IPS DF 4.7 (cell line): ENCODE data around the gene CRB2.

Experiments
- DNase-seq: peaks from one replicate; pipeline ENCODE4 v3.0.0-alpha.2; 2013; ENCODE audit warnings: low spot score; ENCODE audit errors: extremely low read depth

Gene CRB2

GRCh38 chr9:123355761-123356431 is at the start of gene CRB2:
TSS of gene CRB2 (plus strand) at chr9:123356197. CDS start at chr9:123356261, 64 bp downstream.
- DNase-seq: no peak

GRCh38 chr9:123309611-123310010 is 46.4 kb upstream of the CRB2 start:
- no peak for DNase-seq

- DNase-seq: no peak
Measured at GRCh38 chr9:123310551-123311249, 45.3 kb upstream of the CRB2 start.

GRCh38 chr9:123311250-123311752 is 44.7 kb upstream of the CRB2 start:
- no peak for DNase-seq

GRCh38 chr9:123312306-123312877 is 43.6 kb upstream of the CRB2 start:
- no peak for DNase-seq

GRCh38 chr9:123314617-123315016 is 41.4 kb upstream of the CRB2 start:
- no peak for DNase-seq

GRCh38 chr9:123315635-123316034 is 40.4 kb upstream of the CRB2 start:
- DNase-seq: no peak

- no peak for DNase-seq
Measured at GRCh38 chr9:123316053-123316718, 39.8 kb upstream of the CRB2 start.

GRCh38 chr9:123318202-123318601 is 37.8 kb upstream of the CRB2 start:
- no peak for DNase-seq

- DNase-seq: no peak
Measured at GRCh38 chr9:123318961-123319421, 37.0 kb upstream of the CRB2 start.

- no peak for DNase-seq
Measured at GRCh38 chr9:123319541-123320339, 36.3 kb upstream of the CRB2 start.

GRCh38 chr9:123320814-123321213 is 35.2 kb upstream of the CRB2 start:
- no peak for DNase-seq

- DNase-seq: no peak
Measured at GRCh38 chr9:123321616-123322272, 34.3 kb upstream of the CRB2 start.

GRCh38 chr9:123322273-123323195 is 33.5 kb upstream of the CRB2 start:
- no peak for DNase-seq

- no peak for DNase-seq
Measured at GRCh38 chr9:123323196-123324013, 32.6 kb upstream of the CRB2 start.

- DNase-seq: no peak
Measured at GRCh38 chr9:123324767-123325183, 31.2 kb upstream of the CRB2 start.

GRCh38 chr9:123326187-123326586 is 29.8 kb upstream of the CRB2 start:
- no peak for DNase-seq

GRCh38 chr9:123326662-123327093 is 29.3 kb upstream of the CRB2 start:
- DNase-seq: no peak
